Endothelial cell of umbilical vein (primary cell): ENCODE results near the gene ABCC4. TPM values are rescaled to one million over a fixed set of nuclear protein-coding genes. Genes with fewer than 3 reads are reported as not detected.

Experiments used
- BruUV-seq: library from RNA; stranded (reverse); fragments of 400-500 nt; replicated peaks from 2 replicates; lab custom pipeline; 2021; lab: Mats Ljungman, UMichigan
- CTCF ChIA-PET: fragments of 300-600, 350-600 bp; sonication (Branson Sonifier 250); formaldehyde crosslinking; loops from one replicate; lab custom pipeline; 2021; ENCODE audit warnings: antibody characterized with exemption, inconsistent platforms; lab: Charles Lee
- POLR2A ChIA-PET: fragments of 300-600, 350-600 bp; sonication (Branson Sonifier 250); formaldehyde crosslinking; loops from one replicate; lab custom pipeline; 2021; ENCODE audit warnings: antibody characterized with exemption, inconsistent platforms; lab: Charles Lee
- DNase-seq: peaks from one replicate; pipeline ENCODE4 v3.0.0-alpha.2; 2011; ENCODE audit warnings: low read depth, low spot score
- FAIRE-seq: peaks from 2 replicates; lab custom pipeline; 2011; peaks lifted over from hg19 to GRCh38; lab: Jason Lieb, UNC
- H2AFZ ChIP-seq: 2 replicates; pipeline ENCODE4 v1.6.0; 2012; ENCODE audit warnings: low read depth, low read length, control low read depth, inconsistent platforms
- H3K27ac ChIP-seq: 2 replicates; pipeline ENCODE4 v1.5.1; 2011; ENCODE audit warnings: low read depth, mild to moderate bottlenecking, control low read depth, low read length, moderate library complexity; ENCODE audit not compliant: insufficient read depth
- H3K27me3 ChIP-seq, 2 experiments: 2 replicates each; pipeline versions ENCODE4 v1.6.0 to v1.6.1; 2011; ENCODE audit warnings: low read length in 2 of 2, mixed read lengths in 1 of 2; ENCODE audit not compliant: control insufficient read depth in 2 of 2, insufficient read depth in 2 of 2
- H3K36me3 ChIP-seq, 2 experiments: 2 replicates in 1 of 2; 3 replicates in 1 of 2; pipeline ENCODE4 v1.5.1; 2011; ENCODE audit warnings: low read length in 2 of 2, mild to moderate bottlenecking in 1 of 2, moderate library complexity in 1 of 2; ENCODE audit not compliant: control insufficient read depth in 2 of 2, insufficient read depth in 2 of 2; ENCODE audit errors: extremely low read depth in 1 of 2
- H3K4me1 ChIP-seq: 3 replicates; pipeline ENCODE4 v1.5.1; 2011; ENCODE audit warnings: mild to moderate bottlenecking, low read length; ENCODE audit not compliant: control insufficient read depth, insufficient read depth; ENCODE audit errors: extremely low read depth
- H3K4me2 ChIP-seq: 2 replicates; pipeline ENCODE4 v1.6.1; 2011; ENCODE audit warnings: low read length, control low read depth, mixed read lengths; ENCODE audit not compliant: insufficient read depth
- H3K4me3 ChIP-seq, 3 experiments: fragments of 200-600 bp in 1 of 3; sonication (generic), shearing (Covaris generic) in 1 of 3; replicated peaks in 1 of 3; 2 replicates each; pipeline ENCODE4 v1.5.1; 2011 to 2016; ENCODE audit warnings: control low read depth in 3 of 3, low read length in 3 of 3, mild to moderate bottlenecking in 2 of 3, inconsistent platforms in 1 of 3, low read depth in 1 of 3, moderate library complexity in 1 of 3; ENCODE audit not compliant: insufficient read depth in 1 of 3
- H3K79me2 ChIP-seq: 2 replicates; pipeline ENCODE4 v1.6.0; 2012; ENCODE audit warnings: low read length, inconsistent platforms; ENCODE audit not compliant: control insufficient read depth, insufficient read depth
- H3K9ac ChIP-seq: replicated peaks from 2 replicates; pipeline ENCODE3; 2011; ENCODE audit warnings: low read length, control low read depth; ENCODE audit not compliant: insufficient read depth; ENCODE audit errors: extremely low read depth
- H3K9me1 ChIP-seq: replicated peaks from 3 replicates; pipeline ENCODE4 v1.6.0; 2011; ENCODE audit warnings: mild to moderate bottlenecking, low read length; ENCODE audit not compliant: control insufficient read depth, insufficient read depth; ENCODE audit errors: extremely low read depth
- H3K9me3 ChIP-seq: replicated peaks from 2 replicates; pipeline ENCODE4 v1.5.1; 2012; ENCODE audit warnings: low read length, inconsistent platforms; ENCODE audit not compliant: control insufficient read depth, insufficient read depth
- H4K20me1 ChIP-seq: replicated peaks from 2 replicates; pipeline ENCODE3; 2011; ENCODE audit warnings: mild to moderate bottlenecking, low read length; ENCODE audit not compliant: control insufficient read depth, insufficient read depth; ENCODE audit errors: extremely low read depth
- CTCF ChIP-seq, 2 donors: IDR thresholded peaks; 1 replicate in 1 of 2; 2 replicates in 1 of 2; pipeline ENCODE4 v1.5.1; 2011; ENCODE audit warnings: low read length in 2 of 2, mild to moderate bottlenecking in 2 of 2, moderate library complexity in 2 of 2, control low read depth in 1 of 2, inconsistent platforms in 1 of 2, low read depth in 1 of 2; ENCODE audit not compliant: insufficient read depth in 1 of 2; ENCODE audit errors: extremely low read depth in 1 of 2
- EZH2 ChIP-seq: IDR thresholded peaks from 2 replicates; pipeline ENCODE4 v1.6.1; 2012; ENCODE audit warnings: borderline replicate concordance, low read depth, mild to moderate bottlenecking, moderate library complexity, low read length, inconsistent platforms; ENCODE audit not compliant: severe bottlenecking
- FOS ChIP-seq: IDR thresholded peaks from 2 replicates; pipeline ENCODE4 v1.6.1; 2011; ENCODE audit warnings: mild to moderate bottlenecking, low read length, moderate library complexity, borderline replicate concordance; ENCODE audit not compliant: insufficient read depth
- GATA2 ChIP-seq: IDR thresholded peaks from 2 replicates; pipeline ENCODE4 v1.7.0; 2011; ENCODE audit warnings: low read depth, mild to moderate bottlenecking, moderate library complexity, mixed read lengths, low read length; ENCODE audit not compliant: insufficient read length, insufficient read depth
- JUN ChIP-seq: IDR thresholded peaks from 2 replicates; pipeline ENCODE4 v1.6.1; 2011; ENCODE audit warnings: borderline replicate concordance, low read depth; ENCODE audit not compliant: insufficient read length, insufficient read depth
- MAX ChIP-seq: IDR thresholded peaks from 2 replicates; pipeline ENCODE4 v1.6.1; 2011; ENCODE audit not compliant: insufficient read depth, insufficient read length
- MYC ChIP-seq: IDR thresholded peaks from one replicate; pipeline ENCODE4 v1.6.1; 2011; ENCODE audit warnings: mild to moderate bottlenecking, low read depth, low read length
- POLR2A ChIP-seq: IDR thresholded peaks from 2 replicates; pipeline ENCODE4 v1.6.1; 2012; ENCODE audit warnings: low read depth, mild to moderate bottlenecking, control low read depth, low read length
- POLR2AphosphoS5 ChIP-seq: IDR thresholded peaks from 2 replicates; pipeline ENCODE4 v1.6.1; 2012; ENCODE audit warnings: low read depth, mild to moderate bottlenecking, control low read depth, low read length, moderate library complexity; ENCODE audit not compliant: insufficient read depth
- dilution Hi-C: fragments of 300-500 bp; cut with MboI; formaldehyde crosslinking; loops from one replicate; pipeline ENCODE4 v1.15.0; 2019; ENCODE audit warnings: low sequenced_read_pairs; ENCODE audit not compliant: extremely low pct_ligation_motif_present
- intact Hi-C: fragments of 100-400 bp; cut with micrococcal nuclease; formaldehyde crosslinking; loops from one replicate; pipeline ENCODE4 v1.10.0; 2022
- polyA plus RNA-seq, 4 experiments: library from polyadenylated mRNA; depleted of rRNA in 3 of 4; stranded (reverse) in 3 of 4; unstranded in 1 of 4; fragments of >200 nt; gene quantifications; 2 replicates each; pipeline versions ENCODE4 v1.2.1 to v1.2.3, GENCODE V29; 2011 to 2012; ENCODE audit warnings: missing spikeins in 1 of 4
- total RNA-seq: library from RNA; stranded (reverse); gene quantifications from 2 replicates; pipeline ENCODE4 v1.2.3, GENCODE V29; 2021

ABCC4 gene
- total and polyA plus RNA-seq, 2 donors (not counting 3 experiments of a cell fraction or from before 2014, with no cell fraction given): 9.2 to 15.9 TPM

- H3K27me3 ChIP-seq: no peaks in the 10 kb centered on the region
- H3K9ac ChIP-seq: no peak overlapping the region
- H3K36me3 ChIP-seq: no peaks in the 10 kb centered on the region
- DNase-seq: no peak
- FAIRE-seq: no peak
- peaks cover 38% of the 10 kb centered on the region for H3K4me1 ChIP-seq
- H3K9me3 ChIP-seq: no peaks in the 10 kb centered on the region
- no peaks in the 10 kb centered on the region for H3K9me1 ChIP-seq
- intact Hi-C loops: no loop called here
- ChIA-PET CTCF (no interaction called here), POLR2A (no interaction called here)
- no peak overlapping the region for H3K4me2 ChIP-seq
- peaks cover 20% of the 10 kb centered on the region for H3K79me2 ChIP-seq
- no peak overlapping the region for H3K27ac ChIP-seq
- BruUV-seq: no TSS peak
- no peak overlapping the region for H2AFZ ChIP-seq
- no peaks in the 10 kb centered on the region for H4K20me1 ChIP-seq
- TF ChIP-seq CTCF (IDR thresholded peaks at IDR 0.05; ENCODE audit: extremely low read depth in 1 of 2, insufficient read depth in 1 of 2, low read depth in 1 of 2, low read length in 2 of 2) (no peak), FOS (no peak), POLR2AphosphoS5 (no peak), MAX (no peak), JUN (no peak), EZH2 (no peak), GATA2 (no peak), POLR2A (no peak), MYC (no peak)
- dilution Hi-C loops: no loop called here
- H3K4me3 ChIP-seq: no peak overlapping the region
Measured at GRCh38 chr13:95258098-95258497, 43.2 kb downstream of the ABCC4 start.
